ENCODE measurements around the gene MUC12.

GRCh38 chr7:100946766-100947365 lies 22.5 kb upstream of the MUC12 start:
- no peak for TF ChIP-seq EZH2 (IDR thresholded peaks at IDR 0.05; ENCODE audit: borderline replicate concordance, low read depth, low read length, severe bottlenecking)
- TF ChIP-seq, protein P1, sequence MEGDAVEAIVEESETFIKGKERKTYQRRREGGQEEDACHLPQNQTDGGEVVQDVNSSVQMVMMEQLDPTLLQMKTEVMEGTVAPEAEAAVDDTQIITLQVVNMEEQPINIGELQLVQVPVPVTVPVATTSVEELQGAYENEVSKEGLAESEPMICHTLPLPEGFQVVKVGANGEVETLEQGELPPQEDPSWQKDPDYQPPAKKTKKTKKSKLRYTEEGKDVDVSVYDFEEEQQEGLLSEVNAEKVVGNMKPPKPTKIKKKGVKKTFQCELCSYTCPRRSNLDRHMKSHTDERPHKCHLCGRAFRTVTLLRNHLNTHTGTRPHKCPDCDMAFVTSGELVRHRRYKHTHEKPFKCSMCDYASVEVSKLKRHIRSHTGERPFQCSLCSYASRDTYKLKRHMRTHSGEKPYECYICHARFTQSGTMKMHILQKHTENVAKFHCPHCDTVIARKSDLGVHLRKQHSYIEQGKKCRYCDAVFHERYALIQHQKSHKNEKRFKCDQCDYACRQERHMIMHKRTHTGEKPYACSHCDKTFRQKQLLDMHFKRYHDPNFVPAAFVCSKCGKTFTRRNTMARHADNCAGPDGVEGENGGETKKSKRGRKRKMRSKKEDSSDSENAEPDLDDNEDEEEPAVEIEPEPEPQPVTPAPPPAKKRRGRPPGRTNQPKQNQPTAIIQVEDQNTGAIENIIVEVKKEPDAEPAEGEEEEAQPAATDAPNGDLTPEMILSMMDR (IDR thresholded peaks at IDR 0.05; ENCODE audit: borderline replicate concordance, extremely low read depth, low read length, poor library complexity, severe bottlenecking), result no peak
